VCaP (cell line): ENCODE data around the gene SUFU.

ENCODE experiments used
- H3K27ac ChIP-seq: fragments of 450-650 bp; 2 replicates; pipeline ENCODE4 v1.5.1; 2017
- TF ChIP-seq, protein P1 (sequence below): fragments of 450-650 bp; conservative IDR thresholded peaks from 2 replicates; pipeline ENCODE4 v1.5.1; 2017; ENCODE audit warnings: mild to moderate bottlenecking, moderate library complexity

The SUFU gene

GRCh38 chr10:102644646-102645387, 141.0 kb downstream of the SUFU start:
- H3K27ac ChIP-seq: peak overlapping the region; percentile 97
- TF ChIP-seq, protein P1, sequence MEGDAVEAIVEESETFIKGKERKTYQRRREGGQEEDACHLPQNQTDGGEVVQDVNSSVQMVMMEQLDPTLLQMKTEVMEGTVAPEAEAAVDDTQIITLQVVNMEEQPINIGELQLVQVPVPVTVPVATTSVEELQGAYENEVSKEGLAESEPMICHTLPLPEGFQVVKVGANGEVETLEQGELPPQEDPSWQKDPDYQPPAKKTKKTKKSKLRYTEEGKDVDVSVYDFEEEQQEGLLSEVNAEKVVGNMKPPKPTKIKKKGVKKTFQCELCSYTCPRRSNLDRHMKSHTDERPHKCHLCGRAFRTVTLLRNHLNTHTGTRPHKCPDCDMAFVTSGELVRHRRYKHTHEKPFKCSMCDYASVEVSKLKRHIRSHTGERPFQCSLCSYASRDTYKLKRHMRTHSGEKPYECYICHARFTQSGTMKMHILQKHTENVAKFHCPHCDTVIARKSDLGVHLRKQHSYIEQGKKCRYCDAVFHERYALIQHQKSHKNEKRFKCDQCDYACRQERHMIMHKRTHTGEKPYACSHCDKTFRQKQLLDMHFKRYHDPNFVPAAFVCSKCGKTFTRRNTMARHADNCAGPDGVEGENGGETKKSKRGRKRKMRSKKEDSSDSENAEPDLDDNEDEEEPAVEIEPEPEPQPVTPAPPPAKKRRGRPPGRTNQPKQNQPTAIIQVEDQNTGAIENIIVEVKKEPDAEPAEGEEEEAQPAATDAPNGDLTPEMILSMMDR: peak; percentile 87

DNA sequence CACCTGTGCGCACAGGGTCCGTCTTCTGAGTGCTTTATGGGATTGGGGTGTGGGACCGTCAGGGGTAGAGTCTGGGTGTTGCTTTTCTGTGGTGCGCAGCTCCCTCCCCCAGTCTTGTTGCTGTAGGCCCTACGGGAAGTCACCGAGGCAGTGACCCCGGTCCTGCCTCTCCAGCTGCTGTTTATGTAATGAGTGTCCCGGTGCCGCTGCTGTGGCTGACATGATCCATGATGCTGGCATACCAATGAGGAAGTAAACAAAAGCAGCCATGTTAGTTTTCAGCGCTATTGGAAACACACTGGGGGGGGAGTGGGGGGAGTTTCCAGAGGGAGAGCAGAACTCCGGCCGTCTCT, 141.6 kb downstream of the SUFU start:
- TF ChIP-seq, protein P1: no peak
- H3K27ac ChIP-seq: peak overlapping the region; percentile 97

GRCh38 chr10:102645741-102646609, 142.2 kb downstream of the SUFU start:
- peak overlapping the region; percentile 97 for H3K27ac ChIP-seq
- TF ChIP-seq, protein P1: no peak

- TF ChIP-seq, protein P1: no peak
- peak overlapping the region; percentile 97 for H3K27ac ChIP-seq
Measured at GRCh38 chr10:102646610-102647442, 143.1 kb downstream of the SUFU start.

DNA sequence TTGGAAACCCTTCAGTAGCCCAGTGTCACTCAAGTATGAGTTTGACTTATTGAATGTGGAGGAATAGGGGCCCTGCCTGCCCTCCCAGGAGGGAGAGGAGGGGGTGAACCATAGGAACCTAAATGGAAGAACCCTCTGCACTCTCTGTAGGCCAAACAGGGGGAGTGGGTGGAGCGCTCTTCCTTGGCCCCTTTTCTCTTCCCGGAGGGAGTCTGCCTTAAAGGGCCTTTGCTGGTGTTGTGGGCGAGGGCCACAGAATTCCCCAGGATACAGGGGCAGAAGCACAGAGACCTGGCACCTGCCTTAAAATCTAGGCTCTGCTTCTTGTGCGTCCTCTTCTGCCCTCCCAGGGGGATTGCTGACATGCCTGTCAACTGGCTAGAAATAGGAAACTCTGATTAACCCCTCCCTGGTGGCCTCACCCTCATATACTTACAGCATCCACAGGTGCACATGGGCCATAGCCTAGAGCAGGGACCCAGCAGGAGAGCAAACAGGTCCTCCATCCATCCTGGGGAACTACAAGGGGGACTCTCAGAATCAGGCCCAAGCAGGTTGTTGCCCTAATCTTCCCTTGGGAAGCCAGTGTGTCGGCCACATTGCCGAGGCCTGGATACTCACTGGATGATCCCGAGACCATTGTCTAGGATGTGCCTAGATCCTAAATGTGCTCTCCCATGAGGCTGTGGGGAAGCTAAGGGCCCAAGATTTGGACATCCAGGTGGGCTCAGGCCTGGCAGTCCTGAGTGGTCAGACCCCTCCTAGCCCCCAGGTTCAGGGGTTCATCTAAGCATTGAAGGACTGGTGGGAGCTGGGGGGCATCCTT, 143.9 kb downstream of the SUFU start:
- peak overlapping the region; percentile 97; the same call in 1 of the 2 replicates for H3K27ac ChIP-seq
- TF ChIP-seq, protein P1: no peak

GRCh38 chr10:102648269-102648888, 144.6 kb downstream of the SUFU start:
- TF ChIP-seq, protein P1: no peak
- peak overlapping the region; percentile 34; the same call in 1 of the 2 replicates for H3K27ac ChIP-seq
